GM04504 (cell line): ENCODE measurements around the gene COBL.

Experiments used
- DNase-seq: peaks from one replicate; pipeline ENCODE4 v3.0.0-alpha.2; 2012; ENCODE audit warnings: low read depth

COBL gene

GRCh38 chr7:51275532-51275931 is 41.1 kb downstream of the COBL start:
- DNase-seq = no peak

- no peak for DNase-seq
Observed at GRCh38 chr7:51274955-51275354, 41.7 kb downstream of the COBL start.

GRCh38 chr7:51274001-51274400 is 42.6 kb downstream of the COBL start:
- DNase-seq = no peak

- DNase-seq = no peak
Observed at GRCh38 chr7:51273360-51273759, 43.2 kb downstream of the COBL start.

- DNase-seq = no peak
Observed at GRCh38 chr7:51270965-51271364, 45.6 kb downstream of the COBL start.

GRCh38 chr7:51269911-51270310 is 46.7 kb downstream of the COBL start:
- DNase-seq = no peak

GRCh38 chr7:51269321-51269720 is 47.3 kb downstream of the COBL start:
- no peak for DNase-seq

- DNase-seq = no peak
Observed at GRCh38 chr7:51268859-51269258, 47.8 kb downstream of the COBL start.

GRCh38 chr7:51267169-51267568 is 49.4 kb downstream of the COBL start:
- DNase-seq = no peak

GRCh38 chr7:51265066-51265907 is 51.3 kb downstream of the COBL start:
- no peak for DNase-seq

GRCh38 chr7:51263631-51264484 is 52.8 kb downstream of the COBL start:
- no peak for DNase-seq

GRCh38 chr7:51262796-51263531 is 53.6 kb downstream of the COBL start:
- DNase-seq = no peak

- DNase-seq = no peak
Observed at GRCh38 chr7:51261950-51262795, 54.4 kb downstream of the COBL start.

- DNase-seq = no peak
Observed at GRCh38 chr7:51261117-51261835, 55.3 kb downstream of the COBL start.

- DNase-seq = no peak
Observed at GRCh38 chr7:51260516-51260915, 56.1 kb downstream of the COBL start.

GRCh38 chr7:51259766-51260165 is 56.8 kb downstream of the COBL start:
- DNase-seq = no peak

- DNase-seq = no peak
Observed at GRCh38 chr7:51256916-51257315, 59.7 kb downstream of the COBL start.

GRCh38 chr7:51256209-51256781 is 60.3 kb downstream of the COBL start:
- DNase-seq = no peak

GRCh38 chr7:51255536-51256208 is 60.9 kb downstream of the COBL start:
- DNase-seq = no peak

GRCh38 chr7:51255036-51255435 is 61.6 kb downstream of the COBL start:
- no peak for DNase-seq
